Lower leg skin (tissue), 3 donors: ENCODE measurements around the gene LIPF.
"Not testable (repeated sequence)": the region's sequence is repeated elsewhere in the genome, so short reads cannot be mapped to it uniquely, and the experiment has no call there.

Experiments
- CTCF ChIP-seq, 3 donors: fragments of 450-650 bp; IDR thresholded peaks; one replicate each; pipeline ENCODE4 v1.5.1; 2016; ENCODE audit warnings: antibody characterized with exemption in 3 of 3, mild to moderate bottlenecking in 3 of 3, moderate library complexity in 2 of 3
- POLR2A ChIP-seq, 2 donors: fragments of 450-650 bp; IDR thresholded peaks; one replicate each; pipeline ENCODE4 v1.6.1; 2016 to 2017; ENCODE audit warnings: antibody characterized with exemption in 2 of 2, mild to moderate bottlenecking in 1 of 2, moderate library complexity in 1 of 2

- TF ChIP-seq CTCF, POLR2A (IDR thresholded peaks at IDR 0.05): not testable (repeated sequence)
Observed at GRCh38 chr10:88709361-88709760, 45.1 kb downstream of the LIPF start.
